Mesothelial cell of epicardium (in vitro differentiated cells): Measurements from ENCODE around the gene ZNF474. TPM values are rescaled to one million over a fixed set of nuclear protein-coding genes. Genes with fewer than 3 reads are reported as not detected.

ENCODE experiments used
- DNase-seq, 2 experiments: peaks; one replicate each; pipeline ENCODE4 v3.0.0; 2021; ENCODE audit warnings: low spot score in 2 of 2; ENCODE audit not compliant: unreplicated experiment in 2 of 2
- H3K27ac Mint-ChIP-seq: 2 replicates; pipeline ENCODE4 v1.8.0; 2021; ENCODE audit warnings: mixed read lengths
- H3K27me3 Mint-ChIP-seq: 2 replicates; pipeline ENCODE4 v1.8.0; 2021; ENCODE audit warnings: low read depth, mixed read lengths
- H3K36me3 Mint-ChIP-seq: 2 replicates; pipeline ENCODE4 v1.8.0; 2021; ENCODE audit warnings: mixed read lengths
- H3K4me1 Mint-ChIP-seq: 2 replicates; pipeline ENCODE4 v1.8.0; 2021; ENCODE audit warnings: mixed read lengths
- H3K4me3 Mint-ChIP-seq: 2 replicates; pipeline ENCODE4 v1.8.0; 2021; ENCODE audit warnings: mild to moderate bottlenecking, moderate library complexity, mixed read lengths
- H3K9me3 Mint-ChIP-seq: 2 replicates; pipeline ENCODE4 v1.8.0; 2021; ENCODE audit warnings: mixed read lengths
- total RNA-seq: library from RNA; stranded (reverse); gene quantifications from 3 replicates; pipeline ENCODE4 v1.2.1, GENCODE V29; 2021
- TF ChIP-seq, protein P1 (sequence below): fragments of 200-600 bp; sonication (generic); IDR thresholded peaks from one replicate; pipeline ENCODE4 v1.5.0; 2021; ENCODE audit warnings: antibody characterized with exemption; ENCODE audit not compliant: unreplicated experiment

The ZNF474 gene
- total RNA-seq, 1 donor from 2014 or later, result 0.98 TPM

DNA sequence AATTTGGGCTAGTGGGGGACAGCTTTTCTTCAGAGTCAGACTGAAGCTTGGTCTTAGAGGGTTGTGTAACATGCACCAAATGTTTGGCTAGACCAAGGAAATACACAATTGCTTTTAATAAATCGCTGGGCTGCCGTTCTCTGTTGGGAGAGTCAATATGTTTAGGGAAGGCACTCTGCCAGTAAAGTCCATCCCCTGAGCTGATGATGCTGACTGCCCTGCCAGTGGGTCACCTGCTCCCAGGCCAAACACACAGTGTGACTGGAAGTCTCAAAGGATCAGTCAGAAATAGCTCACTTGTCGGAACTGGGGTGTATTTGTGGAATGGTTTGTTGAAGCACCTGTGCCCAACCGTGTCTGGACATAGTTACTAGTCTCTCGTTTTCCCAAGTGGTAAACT is 17.9 kb upstream of the ZNF474 start:
- no peak overlapping the region for H3K4me3 Mint-ChIP-seq
- no peak for DNase-seq
- H3K36me3 Mint-ChIP-seq, result no peaks in the 10 kb centered on the region
- H3K27ac Mint-ChIP-seq, result no peak overlapping the region
- peaks cover 43% of the 10 kb centered on the region for H3K27me3 Mint-ChIP-seq
- TF ChIP-seq, protein P1, sequence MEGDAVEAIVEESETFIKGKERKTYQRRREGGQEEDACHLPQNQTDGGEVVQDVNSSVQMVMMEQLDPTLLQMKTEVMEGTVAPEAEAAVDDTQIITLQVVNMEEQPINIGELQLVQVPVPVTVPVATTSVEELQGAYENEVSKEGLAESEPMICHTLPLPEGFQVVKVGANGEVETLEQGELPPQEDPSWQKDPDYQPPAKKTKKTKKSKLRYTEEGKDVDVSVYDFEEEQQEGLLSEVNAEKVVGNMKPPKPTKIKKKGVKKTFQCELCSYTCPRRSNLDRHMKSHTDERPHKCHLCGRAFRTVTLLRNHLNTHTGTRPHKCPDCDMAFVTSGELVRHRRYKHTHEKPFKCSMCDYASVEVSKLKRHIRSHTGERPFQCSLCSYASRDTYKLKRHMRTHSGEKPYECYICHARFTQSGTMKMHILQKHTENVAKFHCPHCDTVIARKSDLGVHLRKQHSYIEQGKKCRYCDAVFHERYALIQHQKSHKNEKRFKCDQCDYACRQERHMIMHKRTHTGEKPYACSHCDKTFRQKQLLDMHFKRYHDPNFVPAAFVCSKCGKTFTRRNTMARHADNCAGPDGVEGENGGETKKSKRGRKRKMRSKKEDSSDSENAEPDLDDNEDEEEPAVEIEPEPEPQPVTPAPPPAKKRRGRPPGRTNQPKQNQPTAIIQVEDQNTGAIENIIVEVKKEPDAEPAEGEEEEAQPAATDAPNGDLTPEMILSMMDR, result no peak
- H3K9me3 Mint-ChIP-seq, result no peaks in the 10 kb centered on the region
- peaks cover 9% of the 10 kb centered on the region for H3K4me1 Mint-ChIP-seq

GRCh38 chr5:122112063-122112462 is 17.3 kb upstream of the ZNF474 start:
- Mint-ChIP-seq H3K27me3 (peaks cover 41% of the 10 kb centered on the region), H3K4me1 (peaks cover 9% of the 10 kb centered on the region), H3K27ac (no peak overlapping the region), H3K4me3 (no peak overlapping the region), H3K9me3 (no peaks in the 10 kb centered on the region), H3K36me3 (no peaks in the 10 kb centered on the region)
- TF ChIP-seq, protein P1, result no peak
- DNase-seq, result no peak

DNA sequence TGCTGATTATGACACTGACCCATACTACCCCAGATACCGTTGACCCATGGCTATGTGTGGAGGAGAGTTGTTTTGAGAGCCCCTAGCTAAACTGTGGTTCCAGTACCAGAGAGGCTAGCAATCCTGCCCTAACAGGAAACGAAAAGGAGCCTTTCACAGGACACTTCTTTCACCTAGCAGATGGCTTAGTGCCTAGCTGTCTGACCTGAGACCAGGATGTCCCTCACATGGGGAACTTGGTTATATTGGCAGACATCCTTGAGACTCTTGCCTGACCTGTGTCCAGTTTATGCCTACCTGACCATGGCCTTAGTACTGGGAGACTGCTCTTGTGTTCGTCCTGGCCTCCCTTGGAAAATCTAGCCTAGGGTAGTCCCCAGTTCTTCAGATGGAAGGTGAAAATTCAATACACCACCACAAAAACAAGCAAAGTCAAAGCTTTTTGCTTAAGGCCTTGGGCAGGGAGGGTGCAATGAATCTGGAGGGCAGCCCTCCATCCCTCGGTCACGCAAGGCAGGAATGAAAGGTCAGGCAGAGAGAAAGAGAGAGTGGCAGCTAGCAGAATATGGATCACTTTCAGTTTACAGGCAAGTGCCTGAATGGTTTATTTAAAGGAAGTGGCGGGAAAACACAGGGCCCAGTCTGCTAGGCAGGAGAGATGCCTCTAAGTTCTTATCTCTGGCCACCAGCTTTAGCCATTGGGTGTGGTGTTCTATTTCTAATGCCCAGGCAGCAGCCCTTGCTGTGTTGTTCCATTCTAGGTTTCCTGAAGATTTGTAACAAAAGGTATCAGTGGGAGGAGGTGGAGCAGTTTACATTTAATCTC is 16.4 kb upstream of the ZNF474 start:
- peaks cover 9% of the 10 kb centered on the region for H3K4me1 Mint-ChIP-seq
- no peaks in the 10 kb centered on the region for H3K9me3 Mint-ChIP-seq
- peaks cover 36% of the 10 kb centered on the region for H3K27me3 Mint-ChIP-seq
- no peak overlapping the region for H3K4me3 Mint-ChIP-seq
- TF ChIP-seq, protein P1, result no peak
- H3K27ac Mint-ChIP-seq, result no peak overlapping the region
- H3K36me3 Mint-ChIP-seq, result no peaks in the 10 kb centered on the region
- no peak for DNase-seq

DNA sequence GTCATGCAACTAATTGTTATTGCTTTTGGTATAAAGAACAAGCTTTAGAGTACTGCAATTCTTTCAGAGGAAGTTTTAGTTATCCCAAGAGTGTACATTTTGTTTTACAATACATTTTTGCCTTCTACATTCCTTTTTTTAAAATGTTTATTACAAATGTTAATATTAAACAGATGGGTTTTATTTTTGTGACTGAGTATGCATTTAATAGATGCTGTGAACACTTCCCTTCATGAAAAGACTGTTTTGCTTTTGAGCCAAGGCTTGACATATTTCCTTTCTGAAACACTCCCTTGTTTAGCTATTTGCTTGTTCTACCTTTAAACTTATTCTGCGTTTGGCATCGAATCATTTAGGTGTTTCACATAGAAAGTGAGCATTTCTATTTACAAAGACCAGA is 14.8 kb upstream of the ZNF474 start:
- no peak overlapping the region for H3K4me3 Mint-ChIP-seq
- peaks cover 31% of the 10 kb centered on the region for H3K27me3 Mint-ChIP-seq
- TF ChIP-seq, protein P1, result no peak
- peaks cover 9% of the 10 kb centered on the region for H3K4me1 Mint-ChIP-seq
- no peaks in the 10 kb centered on the region for H3K9me3 Mint-ChIP-seq
- DNase-seq, result no peak
- no peak overlapping the region for H3K27ac Mint-ChIP-seq
- H3K36me3 Mint-ChIP-seq, result no peaks in the 10 kb centered on the region

DNA sequence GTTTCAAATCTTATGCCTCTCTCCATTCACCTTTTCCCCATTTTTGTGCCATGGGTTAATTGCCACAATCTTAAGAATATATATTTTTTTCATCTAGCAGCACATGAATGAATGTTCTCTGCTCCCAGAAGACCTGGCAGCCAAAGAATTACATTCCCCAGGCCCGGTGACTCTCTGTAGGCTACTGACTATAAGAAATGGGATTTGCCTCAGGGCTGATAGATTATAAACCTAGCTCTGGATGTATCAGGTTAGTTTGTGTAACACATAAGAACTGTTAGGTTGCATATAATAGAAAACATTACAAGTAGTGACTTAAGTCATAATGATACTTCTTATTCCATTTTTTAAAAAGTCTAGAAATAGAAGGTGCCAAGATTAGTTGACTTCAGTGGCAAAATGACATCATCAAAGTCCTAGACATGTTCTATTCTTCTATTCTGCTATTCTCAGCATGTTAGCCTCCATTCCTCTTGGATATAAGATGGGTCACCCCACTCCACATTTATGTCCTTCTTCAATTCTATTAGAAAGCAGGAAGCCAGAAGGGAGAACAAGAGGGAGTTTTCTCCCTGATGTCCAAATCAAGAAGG is 10.9 kb upstream of the ZNF474 start:
- Mint-ChIP-seq H3K36me3 (no peaks in the 10 kb centered on the region), H3K9me3 (no peaks in the 10 kb centered on the region), H3K4me3 (no peak overlapping the region), H3K4me1 (peaks cover 6% of the 10 kb centered on the region), H3K27me3 (peaks cover 24% of the 10 kb centered on the region), H3K27ac (no peak overlapping the region)
- no peak for DNase-seq
- TF ChIP-seq, protein P1, result no peak
